HG02763 (cell line): ENCODE measurements around the gene ATPAF2.

Source experiments
- ATAC-seq: cut with Tn5 transposase; IDR thresholded peaks from one replicate; pipeline ENCODE4 v1.9.1; 2021; ENCODE audit warnings: mild to moderate bottlenecking, moderate library complexity; ENCODE audit not compliant: unreplicated experiment

ATPAF2 gene

GRCh38 chr17:17987901-17988300 lies 51.1 kb downstream of the ATPAF2 start:
- ATAC-seq: no peak

GRCh38 chr17:17987187-17987896 lies 51.6 kb downstream of the ATPAF2 start:
- ATAC-seq: no peak

- no peak for ATAC-seq
These were observed 53.4 kb downstream of the ATPAF2 start for GRCh38 chr17:17985555-17985954.

- ATAC-seq: no peak
These were observed 53.8 kb downstream of the ATPAF2 start for GRCh38 chr17:17985153-17985552.

- ATAC-seq: no peak
These were observed 55.2 kb downstream of the ATPAF2 start for GRCh38 chr17:17983776-17984175.

- no peak for ATAC-seq
These were observed 55.6 kb downstream of the ATPAF2 start for GRCh38 chr17:17983376-17983775.

GRCh38 chr17:17982801-17983200 lies 56.2 kb downstream of the ATPAF2 start:
- no peak for ATAC-seq

- ATAC-seq: no peak
These were observed 57.6 kb downstream of the ATPAF2 start for GRCh38 chr17:17981330-17981729.

GRCh38 chr17:17979778-17980177 lies 59.2 kb downstream of the ATPAF2 start:
- no peak for ATAC-seq

GRCh38 chr17:17978481-17979424 lies 60.2 kb downstream of the ATPAF2 start:
- ATAC-seq: no peak

- no peak for ATAC-seq
These were observed 61.9 kb downstream of the ATPAF2 start for GRCh38 chr17:17976931-17977570.

- no peak for ATAC-seq
These were observed 63.5 kb downstream of the ATPAF2 start for GRCh38 chr17:17975436-17975835.

GRCh38 chr17:17972952-17973254 lies 66.1 kb downstream of the ATPAF2 start:
- no peak for ATAC-seq

- peak; percentile 94 for ATAC-seq
These were observed 66.6 kb downstream of the ATPAF2 start, which contains the start of the genes DRC3 and TOM1L2 for GRCh38 chr17:17972126-17972951. Gene DRC3, plus strand, starts transcription at chr17:17972862. Its CDS starts 4,737 bp downstream, at chr17:17977599. Gene TOM1L2, minus strand, starts transcription at chr17:17972400. Its CDS starts 87 bp downstream, at chr17:17972313.

GRCh38 chr17:17971431-17972125 lies 67.4 kb downstream of the ATPAF2 start:
- no peak for ATAC-seq

GRCh38 chr17:17970699-17971430 lies 68.1 kb downstream of the ATPAF2 start:
- no peak for ATAC-seq
